IMR-90 (cell line): Measurements from ENCODE around the gene GGT6.

Experiments
- BHLHE40 ChIP-seq: fragments of 150-350 bp; IDR thresholded peaks from 2 replicates; pipeline ENCODE4 v1.6.1; 2016; ENCODE audit warnings: mild to moderate bottlenecking, low read depth, low read length
- CEBPB ChIP-seq: IDR thresholded peaks from 2 replicates; pipeline ENCODE4 v1.6.1; 2012; ENCODE audit warnings: low read depth, low read length, improper control_type of control experiment
- FOS ChIP-seq: fragments of 150-350 bp; IDR thresholded peaks from 2 replicates; pipeline ENCODE4 v1.6.1; 2016; ENCODE audit warnings: low read depth, low read length
- MAZ ChIP-seq: IDR thresholded peaks from 2 replicates; pipeline ENCODE4 v1.6.1; 2012; ENCODE audit warnings: low read depth, mild to moderate bottlenecking, low read length, improper control_type of control experiment, moderate library complexity, borderline replicate concordance
- MXI1 ChIP-seq: IDR thresholded peaks from 2 replicates; pipeline ENCODE4 v1.6.1; 2012; ENCODE audit warnings: low read depth, mild to moderate bottlenecking, low read length, moderate library complexity, borderline replicate concordance
- POLR2A ChIP-seq: IDR thresholded peaks from 2 replicates; pipeline ENCODE4 v1.6.1; 2012; ENCODE audit warnings: mild to moderate bottlenecking, low read depth, low read length
- RAD21 ChIP-seq: IDR thresholded peaks from 2 replicates; pipeline ENCODE4 v1.6.1; 2012; ENCODE audit warnings: low read length, improper control_type of control experiment
- RCOR1 ChIP-seq: IDR thresholded peaks from 2 replicates; pipeline ENCODE4 v1.6.1; 2012; ENCODE audit warnings: mild to moderate bottlenecking, low read length, improper control_type of control experiment; ENCODE audit not compliant: insufficient replicate concordance
- RFX5 ChIP-seq: IDR thresholded peaks from 2 replicates; pipeline ENCODE4 v1.8.0; 2012; ENCODE audit warnings: low read depth, mild to moderate bottlenecking, low read length, moderate library complexity
- SMC3 ChIP-seq: fragments of 150-350 bp; IDR thresholded peaks from 2 replicates; pipeline ENCODE4 v1.6.1; 2016; ENCODE audit warnings: low read depth, mild to moderate bottlenecking, antibody characterized with exemption, low read length, moderate library complexity
- TF ChIP-seq, protein P1 (sequence below): conservative IDR thresholded peaks from 2 replicates; pipeline ENCODE4 v1.5.1; 2012; ENCODE audit warnings: mild to moderate bottlenecking, low read depth, low read length, improper control_type of control experiment
- TF ChIP-seq, protein P2 (sequence below): fragments of 150-350 bp; IDR thresholded peaks from 2 replicates; pipeline ENCODE4 v1.6.1; 2017; ENCODE audit warnings: mild to moderate bottlenecking, antibody characterized with exemption, low read length, low read depth
- TF ChIP-seq, protein P3 (sequence below): fragments of 150-350 bp; IDR thresholded peaks from 2 replicates; pipeline ENCODE4 v1.6.1; 2016; ENCODE audit warnings: low read depth, mild to moderate bottlenecking, low read length, moderate library complexity, borderline replicate concordance

DNA sequence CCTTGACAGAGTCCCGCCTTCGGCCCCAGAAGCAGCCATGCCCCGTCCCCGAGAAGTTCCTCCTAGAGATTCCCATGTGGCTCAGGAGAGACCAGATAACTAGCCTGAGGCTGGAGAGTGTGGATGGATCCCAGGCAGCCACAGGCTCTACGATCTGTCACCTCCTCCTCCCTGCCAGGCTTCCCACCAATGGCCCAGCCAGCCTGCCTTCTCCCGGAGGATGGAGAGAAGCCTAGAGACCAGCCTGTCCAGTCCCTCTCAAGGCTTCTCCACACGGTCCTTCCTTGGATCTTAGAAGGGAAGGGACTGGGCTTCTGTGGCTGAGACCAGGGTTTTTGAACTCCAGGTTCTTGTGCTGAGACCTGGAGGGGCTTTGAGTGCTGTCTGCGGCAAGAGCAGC is 22.3 kb upstream of the GGT6 start:
- TF ChIP-seq, protein P1, sequence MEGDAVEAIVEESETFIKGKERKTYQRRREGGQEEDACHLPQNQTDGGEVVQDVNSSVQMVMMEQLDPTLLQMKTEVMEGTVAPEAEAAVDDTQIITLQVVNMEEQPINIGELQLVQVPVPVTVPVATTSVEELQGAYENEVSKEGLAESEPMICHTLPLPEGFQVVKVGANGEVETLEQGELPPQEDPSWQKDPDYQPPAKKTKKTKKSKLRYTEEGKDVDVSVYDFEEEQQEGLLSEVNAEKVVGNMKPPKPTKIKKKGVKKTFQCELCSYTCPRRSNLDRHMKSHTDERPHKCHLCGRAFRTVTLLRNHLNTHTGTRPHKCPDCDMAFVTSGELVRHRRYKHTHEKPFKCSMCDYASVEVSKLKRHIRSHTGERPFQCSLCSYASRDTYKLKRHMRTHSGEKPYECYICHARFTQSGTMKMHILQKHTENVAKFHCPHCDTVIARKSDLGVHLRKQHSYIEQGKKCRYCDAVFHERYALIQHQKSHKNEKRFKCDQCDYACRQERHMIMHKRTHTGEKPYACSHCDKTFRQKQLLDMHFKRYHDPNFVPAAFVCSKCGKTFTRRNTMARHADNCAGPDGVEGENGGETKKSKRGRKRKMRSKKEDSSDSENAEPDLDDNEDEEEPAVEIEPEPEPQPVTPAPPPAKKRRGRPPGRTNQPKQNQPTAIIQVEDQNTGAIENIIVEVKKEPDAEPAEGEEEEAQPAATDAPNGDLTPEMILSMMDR: no peak
- TF ChIP-seq POLR2A (no peak), RFX5 (no peak), RCOR1 (no peak), RAD21 (no peak), MXI1 (no peak), SMC3 (no peak), CEBPB (no peak), FOS (no peak), MAZ (no peak), BHLHE40 (no peak)
- TF ChIP-seq, protein P2, sequence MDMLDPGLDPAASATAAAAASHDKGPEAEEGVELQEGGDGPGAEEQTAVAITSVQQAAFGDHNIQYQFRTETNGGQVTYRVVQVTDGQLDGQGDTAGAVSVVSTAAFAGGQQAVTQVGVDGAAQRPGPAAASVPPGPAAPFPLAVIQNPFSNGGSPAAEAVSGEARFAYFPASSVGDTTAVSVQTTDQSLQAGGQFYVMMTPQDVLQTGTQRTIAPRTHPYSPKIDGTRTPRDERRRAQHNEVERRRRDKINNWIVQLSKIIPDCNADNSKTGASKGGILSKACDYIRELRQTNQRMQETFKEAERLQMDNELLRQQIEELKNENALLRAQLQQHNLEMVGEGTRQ: no peak
- TF ChIP-seq, protein P3, sequence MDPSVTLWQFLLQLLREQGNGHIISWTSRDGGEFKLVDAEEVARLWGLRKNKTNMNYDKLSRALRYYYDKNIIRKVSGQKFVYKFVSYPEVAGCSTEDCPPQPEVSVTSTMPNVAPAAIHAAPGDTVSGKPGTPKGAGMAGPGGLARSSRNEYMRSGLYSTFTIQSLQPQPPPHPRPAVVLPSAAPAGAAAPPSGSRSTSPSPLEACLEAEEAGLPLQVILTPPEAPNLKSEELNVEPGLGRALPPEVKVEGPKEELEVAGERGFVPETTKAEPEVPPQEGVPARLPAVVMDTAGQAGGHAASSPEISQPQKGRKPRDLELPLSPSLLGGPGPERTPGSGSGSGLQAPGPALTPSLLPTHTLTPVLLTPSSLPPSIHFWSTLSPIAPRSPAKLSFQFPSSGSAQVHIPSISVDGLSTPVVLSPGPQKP: no peak
